Endothelial cell (in vitro differentiated cells): Measurements from ENCODE around the gene PIK3R1. TPM values are rescaled to one million over a fixed set of nuclear protein-coding genes. Genes with fewer than 3 reads are reported as not detected.

Source experiments
- DNase-seq: peaks from one replicate; pipeline ENCODE4 v3.0.0; 2021; ENCODE audit warnings: low spot score
- H3K27ac Mint-ChIP-seq: one replicate; pipeline ENCODE4 v1.8.0; 2021; ENCODE audit warnings: mixed read lengths, inconsistent platforms; ENCODE audit not compliant: unreplicated experiment
- H3K27me3 Mint-ChIP-seq: one replicate; pipeline ENCODE4 v1.8.0; 2021; ENCODE audit warnings: mild to moderate bottlenecking, moderate library complexity, mixed read lengths, inconsistent platforms; ENCODE audit not compliant: unreplicated experiment
- H3K36me3 Mint-ChIP-seq: one replicate; pipeline ENCODE4 v1.8.0; 2021; ENCODE audit warnings: mild to moderate bottlenecking, low read depth, mixed read lengths, inconsistent platforms; ENCODE audit not compliant: unreplicated experiment
- H3K4me1 Mint-ChIP-seq: one replicate; pipeline ENCODE4 v1.8.0; 2021; ENCODE audit warnings: mild to moderate bottlenecking, mixed read lengths, inconsistent platforms; ENCODE audit not compliant: unreplicated experiment
- H3K4me3 Mint-ChIP-seq: one replicate; pipeline ENCODE4 v1.8.0; 2021; ENCODE audit warnings: mild to moderate bottlenecking, mixed read lengths, inconsistent platforms; ENCODE audit not compliant: unreplicated experiment
- H3K9me3 Mint-ChIP-seq: one replicate; pipeline ENCODE4 v1.8.0; 2021; ENCODE audit warnings: mixed read lengths, inconsistent platforms; ENCODE audit not compliant: unreplicated experiment
- total RNA-seq: library from RNA; stranded (reverse); fragmentation: NEBNext Ultra II Directional; extraction: Animal tissue kit (Norgen Biotek cat#: 25700); gene quantifications from one replicate; pipeline ENCODE4 v1.2.1, GENCODE V29; 2021; ENCODE audit not compliant: unreplicated experiment
- TF ChIP-seq, protein P1 (sequence below): fragments of 200-600 bp; sonication (generic); IDR thresholded peaks from one replicate; pipeline ENCODE4 v1.5.0; 2021; ENCODE audit warnings: antibody characterized with exemption; ENCODE audit not compliant: unreplicated experiment

The PIK3R1 gene
- total RNA-seq, 1 donor from 2014 or later: 37.1 TPM

DNA sequence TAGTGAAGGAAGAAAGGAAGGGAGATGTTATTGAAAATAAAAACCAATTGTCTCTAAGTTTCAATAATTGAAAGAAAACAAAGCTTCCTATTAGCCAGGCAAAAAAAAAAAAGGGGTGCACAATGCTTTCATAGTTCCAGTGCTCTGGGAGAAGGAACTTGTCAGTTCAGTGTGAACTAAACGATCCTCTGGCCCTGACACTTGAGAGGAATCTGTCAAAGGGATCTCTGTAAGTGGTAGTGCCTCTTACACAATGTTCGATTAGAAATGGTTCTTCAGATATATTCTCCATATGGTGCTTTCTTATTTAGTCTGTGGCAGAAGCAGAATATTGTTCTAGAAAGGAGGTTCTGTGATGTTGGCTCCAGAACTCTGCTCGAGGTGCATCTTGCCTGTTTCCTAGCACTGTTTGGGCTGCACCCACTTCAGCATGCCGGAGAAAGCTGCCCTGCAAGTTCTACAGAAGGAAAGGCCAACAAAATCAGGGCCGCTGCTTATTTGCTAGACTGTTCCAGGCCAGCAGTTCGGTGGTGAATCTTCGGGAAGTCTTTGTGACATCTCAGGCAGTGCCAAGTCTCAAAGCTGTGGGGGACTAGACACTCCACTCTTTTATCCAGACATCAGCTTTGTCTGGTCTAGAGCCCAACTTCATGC, 90.9 kb downstream of the PIK3R1 start:
- H3K9me3 Mint-ChIP-seq: no peaks in the 10 kb centered on the region
- no peak overlapping the region for H3K27ac Mint-ChIP-seq
- no peaks in the 10 kb centered on the region for H3K27me3 Mint-ChIP-seq
- DNase-seq: no peak
- H3K4me3 Mint-ChIP-seq: no peak overlapping the region
- TF ChIP-seq, protein P1, sequence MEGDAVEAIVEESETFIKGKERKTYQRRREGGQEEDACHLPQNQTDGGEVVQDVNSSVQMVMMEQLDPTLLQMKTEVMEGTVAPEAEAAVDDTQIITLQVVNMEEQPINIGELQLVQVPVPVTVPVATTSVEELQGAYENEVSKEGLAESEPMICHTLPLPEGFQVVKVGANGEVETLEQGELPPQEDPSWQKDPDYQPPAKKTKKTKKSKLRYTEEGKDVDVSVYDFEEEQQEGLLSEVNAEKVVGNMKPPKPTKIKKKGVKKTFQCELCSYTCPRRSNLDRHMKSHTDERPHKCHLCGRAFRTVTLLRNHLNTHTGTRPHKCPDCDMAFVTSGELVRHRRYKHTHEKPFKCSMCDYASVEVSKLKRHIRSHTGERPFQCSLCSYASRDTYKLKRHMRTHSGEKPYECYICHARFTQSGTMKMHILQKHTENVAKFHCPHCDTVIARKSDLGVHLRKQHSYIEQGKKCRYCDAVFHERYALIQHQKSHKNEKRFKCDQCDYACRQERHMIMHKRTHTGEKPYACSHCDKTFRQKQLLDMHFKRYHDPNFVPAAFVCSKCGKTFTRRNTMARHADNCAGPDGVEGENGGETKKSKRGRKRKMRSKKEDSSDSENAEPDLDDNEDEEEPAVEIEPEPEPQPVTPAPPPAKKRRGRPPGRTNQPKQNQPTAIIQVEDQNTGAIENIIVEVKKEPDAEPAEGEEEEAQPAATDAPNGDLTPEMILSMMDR: no peak
- peaks cover 4% of the 10 kb centered on the region for H3K4me1 Mint-ChIP-seq
- no peaks in the 10 kb centered on the region for H3K36me3 Mint-ChIP-seq

DNA sequence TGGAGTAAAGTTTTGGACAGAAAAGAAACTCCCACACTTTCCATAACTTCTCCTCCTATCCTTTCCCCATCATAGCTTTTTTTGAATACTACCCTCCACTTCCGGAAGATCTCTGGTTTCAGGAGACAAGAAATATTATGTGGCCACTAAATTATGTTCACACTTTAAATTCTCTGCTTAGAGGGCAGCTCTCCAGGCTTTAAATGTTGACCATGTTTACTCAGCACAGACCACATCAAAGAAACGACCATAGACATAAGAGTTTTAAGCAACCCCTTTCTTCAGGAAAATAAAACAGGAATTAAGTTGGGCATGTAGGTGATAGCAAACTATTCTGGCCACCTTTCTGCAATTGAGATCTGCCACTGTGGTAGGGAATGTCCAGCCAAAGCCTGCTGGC, 97.8 kb downstream of the PIK3R1 start:
- Mint-ChIP-seq H3K27me3 (no peaks in the 10 kb centered on the region), H3K27ac (no peak overlapping the region), H3K36me3 (peaks cover 3% of the 10 kb centered on the region), H3K4me3 (no peak overlapping the region), H3K9me3 (no peaks in the 10 kb centered on the region), H3K4me1 (no peaks in the 10 kb centered on the region)
- TF ChIP-seq, protein P1: no peak
- no peak for DNase-seq

DNA sequence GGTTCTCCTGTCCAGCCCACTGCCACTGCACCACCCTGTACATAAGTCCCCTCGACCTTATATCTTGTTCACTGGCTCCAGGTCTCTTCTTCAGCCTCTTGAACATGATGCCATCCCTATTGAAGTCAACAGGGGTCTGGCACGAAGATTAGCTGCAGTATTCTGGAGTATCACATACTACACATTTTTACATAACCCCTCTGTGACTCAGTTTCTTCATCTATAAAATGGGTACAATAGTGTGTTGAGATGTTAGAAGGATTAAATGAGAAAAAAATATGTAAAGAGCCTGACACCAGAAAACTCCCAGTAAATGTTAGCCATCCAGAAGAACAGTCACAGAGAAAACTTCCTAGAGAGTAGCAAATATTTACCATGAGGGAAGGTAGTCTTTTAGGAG, 98.9 kb downstream of the PIK3R1 start:
- no peak overlapping the region for H3K27ac Mint-ChIP-seq
- H3K4me3 Mint-ChIP-seq: no peak overlapping the region
- H3K36me3 Mint-ChIP-seq: peaks cover 3% of the 10 kb centered on the region
- TF ChIP-seq, protein P1: no peak
- no peaks in the 10 kb centered on the region for H3K27me3 Mint-ChIP-seq
- H3K4me1 Mint-ChIP-seq: no peaks in the 10 kb centered on the region
- DNase-seq: no peak
- H3K9me3 Mint-ChIP-seq: no peaks in the 10 kb centered on the region

DNA sequence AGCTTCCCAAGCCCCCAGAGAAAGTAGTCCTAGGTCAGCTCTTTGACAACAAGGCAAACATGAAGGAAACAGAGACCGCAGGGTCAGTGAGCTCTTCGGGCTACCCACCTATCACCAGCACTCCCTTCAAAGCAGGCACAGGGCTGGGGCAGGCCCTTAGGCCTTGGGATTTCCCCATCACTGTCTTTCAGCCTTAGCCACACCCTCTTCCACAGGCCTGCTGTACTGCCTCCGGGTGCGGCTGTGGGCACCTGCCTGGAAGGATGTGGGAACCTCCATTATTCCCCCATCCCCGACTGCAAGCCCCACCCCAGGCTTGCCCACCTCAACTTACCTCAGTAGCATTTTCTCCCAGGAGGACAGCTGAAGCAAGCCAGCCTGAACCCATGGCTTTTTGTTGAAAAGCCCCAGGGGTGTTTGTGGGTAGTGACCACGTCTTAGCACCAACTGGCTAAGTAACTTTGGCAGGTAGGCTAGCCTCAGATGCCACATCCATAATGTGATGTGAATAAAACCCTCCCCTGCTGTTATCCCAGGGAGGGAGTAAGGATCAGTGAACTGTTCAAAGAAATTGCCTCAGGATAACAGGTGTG, 100.2 kb downstream of the PIK3R1 start:
- H3K27ac Mint-ChIP-seq: no peak overlapping the region
- no peak for DNase-seq
- H3K4me1 Mint-ChIP-seq: no peaks in the 10 kb centered on the region
- H3K27me3 Mint-ChIP-seq: no peaks in the 10 kb centered on the region
- TF ChIP-seq, protein P1: no peak
- no peaks in the 10 kb centered on the region for H3K9me3 Mint-ChIP-seq
- no peak overlapping the region for H3K4me3 Mint-ChIP-seq
- peaks cover 7% of the 10 kb centered on the region for H3K36me3 Mint-ChIP-seq

DNA sequence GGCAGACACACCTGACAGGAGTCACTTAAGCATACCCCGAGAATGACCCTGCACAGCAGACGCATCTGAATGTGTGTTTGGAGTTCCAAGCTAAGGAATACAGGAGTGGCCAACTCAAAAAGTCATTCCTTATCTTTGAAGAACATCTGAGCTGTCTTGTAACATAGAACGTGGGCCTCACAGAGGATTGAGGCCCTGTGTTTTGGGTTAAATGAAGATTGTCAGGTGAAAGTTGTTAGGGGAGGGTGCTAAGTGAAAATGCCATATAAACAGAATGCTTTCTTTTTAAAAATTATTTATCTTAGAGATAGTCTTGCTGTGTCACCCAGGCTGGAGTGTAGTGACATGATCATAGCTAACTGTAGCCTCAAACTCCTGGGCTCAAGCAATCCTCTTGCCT, 100.9 kb downstream of the PIK3R1 start:
- Mint-ChIP-seq H3K9me3 (no peaks in the 10 kb centered on the region), H3K4me3 (no peak overlapping the region), H3K36me3 (peaks cover 7% of the 10 kb centered on the region), H3K27ac (no peak overlapping the region), H3K4me1 (no peaks in the 10 kb centered on the region), H3K27me3 (no peaks in the 10 kb centered on the region)
- TF ChIP-seq, protein P1: no peak
- DNase-seq: no peak
